HepG2 (cell line): ENCODE measurements around the gene PISD. TPM values are rescaled to one million over a fixed set of nuclear protein-coding genes. Genes with fewer than 3 reads are reported as not detected.

Experiments
- ATAC-seq: fragments of 200-7000 bp; cut with Tn5 transposase; 3 replicates; pipeline ENCODE4 v1.9.1; 2020; ENCODE audit warnings: mild to moderate bottlenecking, moderate library complexity
- BruUV-seq: library from RNA; stranded (reverse); fragments of 400-500 nt; replicated peaks from 2 replicates; lab custom pipeline; 2021; lab: Mats Ljungman, UMichigan
- CTCF ChIA-PET: fragments of 300-600 bp; formaldehyde crosslinking; extraction: SDS; loops from one replicate; lab custom pipeline; 2021; ENCODE audit warnings: low total read pairs, inconsistent platforms, low intra/inter-chr PET ratio; lab: Yijun Ruan, JAX
- POLR2A ChIA-PET: fragments of 350-600 bp; sonication (Branson Sonifier 250); formaldehyde crosslinking; loops from one replicate; lab custom pipeline; 2020; ENCODE audit warnings: antibody characterized with exemption, inconsistent platforms; lab: Yijun Ruan, JAX
- DNase-seq: peaks from one replicate; pipeline ENCODE4 v3.0.0-alpha.2; 2015; ENCODE audit warnings: low spot score
- FAIRE-seq: peaks from 3 replicates; lab custom pipeline; 2011; peaks lifted over from hg19 to GRCh38; lab: Jason Lieb, UNC
- H2AFZ ChIP-seq: one replicate; pipeline ENCODE4 v1.6.1; 2011; ENCODE audit warnings: low read length, inconsistent platforms
- H3K27ac ChIP-seq: fragments of 300-600 bp; 3 replicates; pipeline ENCODE4 v1.8.0; 2011; ENCODE audit warnings: mixed run types, mild to moderate bottlenecking, mixed read lengths, low read length, inconsistent platforms; ENCODE audit not compliant: insufficient read depth; ENCODE audit errors: extremely low read length
- H3K27me3 ChIP-seq, 2 experiments: fragments of 200-600 bp in 1 of 2; 2 replicates in 1 of 2; 3 replicates in 1 of 2; pipeline versions ENCODE4 v1.6.0 to v1.8.0; 2011; ENCODE audit warnings: low read length in 2 of 2, mild to moderate bottlenecking in 2 of 2, moderate library complexity in 2 of 2, inconsistent platforms in 1 of 2; ENCODE audit not compliant: insufficient read depth in 2 of 2, control insufficient read depth in 1 of 2
- H3K36me3 ChIP-seq, 2 experiments: fragments of 200-600 bp in 1 of 2; replicated peaks in 1 of 2; 2 replicates in 1 of 2; 3 replicates in 1 of 2; pipeline versions ENCODE4 v1.5.1 to v1.8.0; 2011; ENCODE audit warnings: low read length in 2 of 2, inconsistent platforms in 1 of 2; ENCODE audit not compliant: insufficient read depth in 2 of 2, control insufficient read depth in 1 of 2
- H3K4me1 ChIP-seq: 2 replicates; pipeline ENCODE4 v1.5.1; 2012; ENCODE audit warnings: low read length, inconsistent platforms; ENCODE audit not compliant: insufficient read depth
- H3K4me2 ChIP-seq: 2 replicates; pipeline ENCODE4 v1.6.0; 2011; ENCODE audit warnings: low read depth, low read length, inconsistent platforms
- H3K4me3 ChIP-seq, 3 experiments: fragments of 200-600 bp in 1 of 3; sonication (generic), shearing (Covaris generic) in 1 of 3; replicated peaks in 1 of 3; 2 replicates each; pipeline ENCODE4 v1.5.1; 2011 to 2016; ENCODE audit warnings: low read length in 3 of 3, inconsistent platforms in 2 of 3, low read depth in 2 of 3, mild to moderate bottlenecking in 2 of 3, control low read depth in 1 of 3, mixed read lengths in 1 of 3; ENCODE audit not compliant: insufficient read depth in 1 of 3
- H3K79me2 ChIP-seq: one replicate; pipeline ENCODE4 v1.6.1; 2011; ENCODE audit warnings: low read length, inconsistent platforms; ENCODE audit not compliant: insufficient read depth
- H3K9ac ChIP-seq: 2 replicates; pipeline ENCODE4 v1.6.0; 2011; ENCODE audit warnings: mild to moderate bottlenecking, low read depth, low read length, inconsistent platforms; ENCODE audit not compliant: insufficient read depth
- H3K9me3 ChIP-seq: 2 replicates; pipeline ENCODE4 v1.5.1; 2012; ENCODE audit warnings: mild to moderate bottlenecking, low read length
- H4K20me1 ChIP-seq: 2 replicates; pipeline ENCODE4 v1.6.0; 2011; ENCODE audit warnings: inconsistent platforms, mild to moderate bottlenecking, low read length, moderate library complexity; ENCODE audit not compliant: insufficient read depth
- ARNTL ChIP-seq: sonication (generic); formaldehyde crosslinking; IDR thresholded peaks from 2 replicates; pipeline ENCODE4 v1.4.0; 2020; ENCODE audit warnings: mild to moderate bottlenecking, missing genetic modification reagents
- BRCA1 ChIP-seq: sonication (generic); formaldehyde crosslinking; IDR thresholded peaks from 2 replicates; pipeline ENCODE4 v1.4.0; 2020; ENCODE audit warnings: missing genetic modification reagents
- DRAP1 ChIP-seq: IDR thresholded peaks from 2 replicates; pipeline ENCODE4 v1.6.1; 2016; ENCODE audit warnings: missing genetic modification reagents, missing compliant biosample characterization
- FOXA1 ChIP-seq, 2 experiments: fragments of 450-650 bp in 1 of 2; sonication (generic) in 1 of 2; formaldehyde crosslinking in 1 of 2; IDR thresholded peaks; 2 replicates each; pipeline versions ENCODE4 v1.4.0 to v1.6.1; 2016 to 2020; ENCODE audit warnings: missing genetic modification reagents in 1 of 2
- KDM4B ChIP-seq: sonication (generic); formaldehyde crosslinking; IDR thresholded peaks from 2 replicates; pipeline ENCODE4 v1.4.0; 2020; ENCODE audit warnings: missing genetic modification reagents
- MIER2 ChIP-seq: IDR thresholded peaks from 2 replicates; pipeline ENCODE4 v1.6.1; 2016; ENCODE audit warnings: missing biosample characterization, missing genetic modification reagents
- MTERF4 ChIP-seq: sonication (generic); formaldehyde crosslinking; IDR thresholded peaks from 2 replicates; pipeline ENCODE4 v1.8.0; 2023; ENCODE audit warnings: mild to moderate bottlenecking, missing genetic modification reagents
- NONO ChIP-seq, 2 experiments: fragments of 450-650 bp in 1 of 2; sonication (generic) in 1 of 2; formaldehyde crosslinking in 1 of 2; IDR thresholded peaks in 1 of 2; conservative IDR thresholded peaks in 1 of 2; 2 replicates each; pipeline versions ENCODE4 v1.6.1 to v1.8.0; 2017 to 2022; ENCODE audit warnings: mild to moderate bottlenecking in 1 of 2, missing genetic modification reagents in 1 of 2, moderate library complexity in 1 of 2
- SAP130 ChIP-seq: IDR thresholded peaks from 2 replicates; pipeline ENCODE4 v1.6.1; 2016; ENCODE audit warnings: low read depth
- ZBTB33 ChIP-seq: sonication (generic); formaldehyde crosslinking; IDR thresholded peaks from 2 replicates; pipeline ENCODE4 v1.4.0; 2020; ENCODE audit warnings: missing genetic modification reagents
- ZNF337 ChIP-seq: sonication (generic); formaldehyde crosslinking; IDR thresholded peaks from 2 replicates; pipeline ENCODE4 v1.5.1; 2020; ENCODE audit warnings: missing genetic modification reagents, low read depth, mild to moderate bottlenecking, borderline replicate concordance
- ZNF446 ChIP-seq: sonication (generic); formaldehyde crosslinking; IDR thresholded peaks from 2 replicates; pipeline ENCODE4 v1.5.0; 2020; ENCODE audit warnings: mild to moderate bottlenecking, missing genetic modification reagents
- ZNF709 ChIP-seq: sonication (generic); formaldehyde crosslinking; IDR thresholded peaks from 2 replicates; pipeline ENCODE4 v1.5.0; 2020; ENCODE audit warnings: mild to moderate bottlenecking, missing genetic modification reagents
- ZSCAN29 ChIP-seq: sonication (generic); formaldehyde crosslinking; conservative IDR thresholded peaks from 2 replicates; pipeline ENCODE4 v1.4.0; 2020; ENCODE audit warnings: mild to moderate bottlenecking, missing genetic modification reagents
- WGBS: methylation state at CpG from one replicate; pipeline ENCODE4 v1.1.6; 2017; ENCODE audit warnings: low lambda C conversion rate; 5-methylcytosine and 5-hydroxymethylcytosine counted together
- in situ Hi-C: cut with HindIII; loops from 2 replicates; pipeline ENCODE4 v1.10.0; 2017; ENCODE audit warnings: low pct_unique_long_range_greater_than_20kb; ENCODE audit not compliant: extremely low pct_ligation_motif_present
- intact Hi-C: fragments of 100-400 bp; cut with micrococcal nuclease; formaldehyde crosslinking; loops from one replicate; pipeline ENCODE4 v1.10.0; 2022; ENCODE audit not compliant: unreplicated experiment
- polyA plus RNA-seq, 8 experiments: library from polyadenylated mRNA; depleted of rRNA in 3 of 8; stranded (reverse) in 7 of 8; unstranded in 1 of 8; fragments of >200 nt; fragmentation: Illumina TruSeq in 4 of 8; extraction: Trizol in 4 of 8; gene quantifications; 2 replicates each; pipeline versions ENCODE4 v1.2.1 to v1.2.3, GENCODE V29; 2011 to 2016; ENCODE audit warnings: low read depth in 4 of 8, missing spikeins in 1 of 8, mixed read lengths in 1 of 8; ENCODE audit not compliant: insufficient read depth in 1 of 8
- total RNA-seq, 5 experiments: library from RNA; depleted of rRNA; stranded (reverse); fragments of >200 nt; fragmentation: Illumina TruSeq; extraction: Trizol; gene quantifications; 2 replicates each; pipeline ENCODE4 v1.2.3, GENCODE V29; 2016; ENCODE audit warnings: low read depth in 1 of 5

Gene PISD
- total and polyA plus RNA-seq, 2 of the 13 experiments (the other 11 are each of a cell fraction or from before 2014, with no cell fraction given), result 30.1 to 47.7 TPM

DNA sequence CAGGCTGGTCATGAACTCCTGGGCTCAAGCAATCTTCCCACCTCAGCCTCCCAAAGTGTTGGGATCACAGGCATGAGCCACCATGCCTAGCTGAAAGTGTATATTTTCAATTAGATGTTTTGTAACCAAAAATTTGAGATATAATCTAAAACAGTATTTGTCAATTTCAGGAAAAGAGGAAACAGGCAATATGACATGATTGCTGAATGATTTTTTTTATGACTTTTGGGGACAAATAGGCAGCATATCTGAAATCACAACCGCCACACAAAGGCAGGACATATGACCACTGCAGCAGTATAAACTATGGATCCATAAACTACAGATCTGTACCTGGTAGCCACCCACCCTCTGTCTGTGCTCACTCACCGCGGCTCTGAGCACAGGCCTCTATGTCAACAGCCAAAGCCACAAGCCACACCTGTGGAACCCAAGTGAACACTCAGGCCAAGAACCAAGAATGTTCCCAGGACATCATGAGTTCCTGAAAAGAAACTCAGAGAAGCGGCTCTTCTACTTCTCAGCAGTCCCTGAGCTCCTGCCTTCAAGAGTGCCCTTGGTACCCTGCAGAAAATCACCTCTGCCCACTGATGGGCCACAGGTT lies 22.5 kb downstream of the PISD start:
- intact Hi-C loops (no loop called here), in situ Hi-C loops (no loop called here)
- no TSS peak for BruUV-seq
- peaks cover 11% of the 10 kb centered on the region; the same call in 1 of the 2 replicates for H3K4me1 ChIP-seq
- peaks cover 3 to 23% of the 10 kb centered on the region in 2 experiments; a peak in 3 of 5 replicates for H3K36me3 ChIP-seq
- TF ChIP-seq ARNTL (no peak), ZSCAN29 (CRISPR knock-in tag) (no peak), BRCA1 (CRISPR knock-in tag) (no peak), FOXA1 (IDR thresholded peaks at IDR 0.05) (no peak), FOXA1 (CRISPR knock-in tag; IDR thresholded peaks at IDR 0.05) (0 out of 2 replicates have a peak, but pooled peaks have one; percentile 22), ZNF709 (no peak), KDM4B (CRISPR knock-in tag) (no peak), MIER2 (CRISPR knock-in tag) (no peak), NONO (IDR thresholded peaks at IDR 0.05) (no peak), NONO (CRISPR knock-in tag; conservative IDR thresholded peaks at IDR 0.05) (no peak), ZNF337 (no peak), ZNF446 (CRISPR knock-in tag) (no peak), SAP130 (CRISPR knock-in tag) (no peak), DRAP1 (CRISPR knock-in tag) (no peak), ZBTB33 (CRISPR knock-in tag) (0 out of 2 replicates have a peak, but pooled peaks have one; percentile 18), MTERF4 (CRISPR knock-in tag) (no peak)
- POLR2A ChIA-PET, result interaction anchor here (0.6 to 1.3 kb wide), 2 partner anchors 23 to 51 kb away, joined by 4 read pairs; partner anchors contain the start of gene PISD
- H3K9me3 ChIP-seq, result no peaks in the 10 kb centered on the region
- H3K4me3 ChIP-seq, result no peak overlapping the region
- H3K79me2 ChIP-seq, result peaks cover 22% of the 10 kb centered on the region
- 97% methylated on average over 3 of the region's 4 CpGs for WGBS
- H3K4me2 ChIP-seq, result no peak overlapping the region
- H3K27ac ChIP-seq, result no peak overlapping the region
- H3K9ac ChIP-seq, result no peak overlapping the region
- no peak overlapping the region for H2AFZ ChIP-seq
- ATAC-seq (no peak), FAIRE-seq (no peak), DNase-seq (no peak)
- CTCF ChIA-PET, result no interaction called here
- H4K20me1 ChIP-seq, result 0 out of 2 replicates have a peak, but pooled peaks cover 4% of the 10 kb centered on the region
- H3K27me3 ChIP-seq, result no peaks in the 10 kb centered on the region
